Measurements from ENCODE around the gene ZBTB46. TPM values are rescaled to one million over a fixed set of nuclear protein-coding genes. Genes with fewer than 3 reads are reported as not detected.

Gene ZBTB46
- total and polyA plus RNA-seq, 10 of the 15 experiments (the other 5 are each of a cell fraction or from before 2014, with no cell fraction given): 0.15 to 0.92 (median 0.34) TPM

DNA sequence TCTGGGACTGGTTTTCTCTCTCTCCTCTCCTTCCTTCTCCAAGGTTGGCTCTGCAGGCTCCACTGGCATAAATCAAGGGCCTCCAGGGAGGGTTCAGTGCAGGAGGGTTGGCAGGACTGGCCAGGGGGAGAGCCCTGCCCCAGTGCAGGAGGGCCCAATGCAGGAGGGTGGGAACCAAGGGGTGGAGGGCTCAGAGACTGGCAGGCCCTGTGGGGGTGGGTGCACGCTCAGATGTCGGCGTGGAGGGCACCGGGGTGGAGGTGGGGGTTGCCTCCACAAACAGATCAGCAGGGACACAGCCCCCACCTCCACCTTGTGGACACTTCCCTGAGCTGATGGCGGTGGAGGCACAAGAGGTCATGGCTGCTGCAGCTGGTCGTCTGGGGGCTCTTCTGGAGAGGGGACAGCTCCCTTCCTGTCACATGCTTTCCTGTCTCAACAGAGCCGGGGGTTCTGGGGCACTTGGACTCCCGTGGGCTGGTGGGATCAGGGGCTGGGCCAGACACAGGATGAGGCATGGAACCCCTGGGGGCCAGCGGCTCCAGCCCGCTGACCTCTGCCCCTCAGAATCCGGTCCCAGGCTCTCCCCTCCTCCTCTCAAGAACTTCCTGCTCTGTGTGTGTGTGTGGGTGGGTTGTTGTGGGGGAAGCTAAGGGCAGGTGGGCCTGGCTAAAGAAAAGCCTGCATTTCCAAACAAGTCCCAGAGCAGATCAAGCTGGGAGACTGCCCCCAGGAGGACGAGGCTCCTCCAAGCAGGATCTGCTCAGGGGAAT is 27.5 kb upstream of the ZBTB46 start (continued):
- no peak for TF ChIP-seq SUPT20H (IDR thresholded peaks at IDR 0.05; ENCODE audit: borderline replicate concordance, control insufficient read depth, low read depth, low read length)
- TF ChIP-seq CHD2 (IDR thresholded peaks at IDR 0.05; ENCODE audit: borderline replicate concordance, low read depth, low read length): 0 out of 2 replicates have a peak, but pooled peaks have one; percentile 46
- peak; percentile 9; the same call in 1 of the 2 replicates for TF ChIP-seq ZBED1 (IDR thresholded peaks at IDR 0.05; ENCODE audit: borderline replicate concordance)
- TF ChIP-seq PML (IDR thresholded peaks at IDR 0.05; ENCODE audit: low read length): no peak
- TF ChIP-seq RAD21 (IDR thresholded peaks at IDR 0.05; ENCODE audit: insufficient read depth, low read depth, low read length): no peak
- TF ChIP-seq YY1 (IDR thresholded peaks at IDR 0.05; ENCODE audit: low read depth, low read length): 0 out of 2 replicates have a peak, but pooled peaks have one; percentile 25
- TF ChIP-seq SUZ12 (IDR thresholded peaks at IDR 0.05; ENCODE audit: unreplicated experiment): no peak
- no peak for TF ChIP-seq ESRRA (IDR thresholded peaks at IDR 0.05; ENCODE audit: low read length)
- TF ChIP-seq TCF12 (IDR thresholded peaks at IDR 0.05; ENCODE audit: low read depth, low read length): 0 out of 2 replicates have a peak, but pooled peaks have one; percentile 27

DNA sequence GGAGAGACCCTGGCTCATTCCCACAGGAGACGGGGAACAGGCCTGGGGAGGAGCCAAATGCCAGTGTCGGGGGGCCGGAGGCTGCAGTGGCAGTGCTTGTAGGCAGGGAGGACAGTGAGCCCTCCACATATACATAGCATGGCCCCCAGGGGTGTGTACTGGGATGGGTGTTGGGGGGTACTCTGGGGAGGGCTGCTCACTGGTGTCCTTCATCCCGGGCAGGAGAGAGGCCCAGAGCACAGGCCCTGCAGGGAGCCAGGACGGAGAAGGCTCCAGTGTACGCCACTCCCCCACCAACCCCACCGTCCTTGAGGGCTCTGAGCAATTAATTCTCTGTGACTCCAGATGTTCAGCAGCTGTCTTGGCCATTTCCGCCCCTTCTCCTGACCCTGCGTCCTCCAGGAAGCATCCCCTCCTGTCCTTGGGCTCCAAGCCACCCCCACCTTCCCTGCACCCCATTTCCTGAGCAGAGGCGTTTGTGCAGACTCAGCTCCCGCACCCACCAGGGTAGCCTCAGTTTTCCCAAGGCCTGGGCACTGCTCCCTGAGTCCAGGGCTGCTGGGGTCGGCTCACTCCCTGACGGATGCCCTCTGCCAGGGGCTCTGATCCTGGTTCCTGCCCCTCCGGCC is 26.8 kb upstream of the ZBTB46 start:
- Histone ChIP-seq H3K27ac (ENCODE audit: control insufficient read depth, insufficient read depth) (no peak overlapping the region), H3K4me1 (ENCODE audit: control insufficient read depth, insufficient read depth, low read length) (peaks cover 34% of the 10 kb centered on the region), H3K4me3 (no peak overlapping the region), H3K4me2 (ENCODE audit: control insufficient read depth, insufficient read depth) (no peak overlapping the region), H3K9ac (ENCODE audit: control insufficient read depth, insufficient read depth, low read length) (no peak overlapping the region), H3K9me3 (replicated peaks; ENCODE audit: control insufficient read depth, insufficient read depth, low read length) (no peaks in the 10 kb centered on the region), H2AFZ (ENCODE audit: control insufficient read depth, low read depth, low read length) (no peak overlapping the region), H3K79me2 (ENCODE audit: control insufficient read depth, insufficient read depth, low read length) (no peaks in the 10 kb centered on the region), H4K20me1 (ENCODE audit: control insufficient read depth, insufficient read depth) (no peaks in the 10 kb centered on the region), H3K27me3 (replicated peaks in 1 of 2; ENCODE audit: control insufficient read depth in 2 of 2, insufficient read depth in 2 of 2, low read length in 1 of 2) (no peaks in the 10 kb centered on the region), H3K36me3 (ENCODE audit: control insufficient read depth in 2 of 2, insufficient read depth in 2 of 2, low read length in 1 of 2) (peaks cover 0 to 4% of the 10 kb centered on the region in 2 experiments; a peak in 3 of 4 replicates)
- CTCF ChIA-PET: interaction anchor here (1.3 to 1.7 kb wide), 2 partner anchors 72 to 151 kb away, joined by 6 to 7 read pairs; partner anchors contain the start of genes ARFRP1 and ZGPAT
- ATAC-seq: no peak
- FAIRE-seq: no peak
- RAD21 ChIA-PET (ENCODE audit: unreplicated experiment): interaction anchor here (0.5 to 1.4 kb wide), 4 partner anchors 10 to 151 kb away, joined by 4 to 8 read pairs (median 5); partner anchors contain the start of genes ARFRP1 and ZGPAT
- intact Hi-C loops (cut with micrococcal nuclease; ENCODE audit: unreplicated experiment): no loop called here
- no TSS peak for BruUV-seq (replicated peaks)
- DNase-seq (ENCODE audit: low read depth, low spot score): no peak
- WGBS (ENCODE audit: insufficient coverage, insufficient replicate concordance, low lambda C conversion rate, missing lambda C conversion rate): 55% methylated on average over 14 of the region's 14 CpGs
- in situ Hi-C loops (cut with MboI): loop anchor here (5.0 kb wide), 1 partner anchor 151 kb away; the partner anchor contains the start of genes ARFRP1 and ZGPAT
- POLR2A ChIA-PET: interaction anchor here (1.0 kb wide), 1 partner anchor 72 kb away, joined by 5 read pairs; no protein-coding TSS in a partner anchor
- TF ChIP-seq POLR2AphosphoS5 (IDR thresholded peaks at IDR 0.05; ENCODE audit: low read length) (no peak), STAT1 (conservative IDR thresholded peaks at IDR 0.05) (no peak), MTA3 (IDR thresholded peaks at IDR 0.05; ENCODE audit: borderline replicate concordance, low read length) (0 out of 2 replicates have a peak, but pooled peaks have one; percentile 18), HDAC2 (IDR thresholded peaks at IDR 0.05) (no peak), POLR2A (IDR thresholded peaks at IDR 0.05; ENCODE audit: low read depth, low read length) (no peak)
- TF ChIP-seq, protein P1, sequence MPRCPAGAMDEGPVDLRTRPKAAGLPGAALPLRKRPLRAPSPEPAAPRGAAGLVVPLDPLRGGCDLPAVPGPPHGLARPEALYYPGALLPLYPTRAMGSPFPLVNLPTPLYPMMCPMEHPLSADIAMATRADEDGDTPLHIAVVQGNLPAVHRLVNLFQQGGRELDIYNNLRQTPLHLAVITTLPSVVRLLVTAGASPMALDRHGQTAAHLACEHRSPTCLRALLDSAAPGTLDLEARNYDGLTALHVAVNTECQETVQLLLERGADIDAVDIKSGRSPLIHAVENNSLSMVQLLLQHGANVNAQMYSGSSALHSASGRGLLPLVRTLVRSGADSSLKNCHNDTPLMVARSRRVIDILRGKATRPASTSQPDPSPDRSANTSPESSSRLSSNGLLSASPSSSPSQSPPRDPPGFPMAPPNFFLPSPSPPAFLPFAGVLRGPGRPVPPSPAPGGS (IDR thresholded peaks at IDR 0.05; ENCODE audit: borderline replicate concordance, insufficient read depth, low read depth, low read length, poor library complexity, severe bottlenecking): no peak
- SMC1A ChIA-PET (ENCODE audit: uncharacterized antibody, unreplicated experiment): interaction anchor here (1.1 to 2.0 kb wide), 2 partner anchors 12 to 72 kb away, joined by 3 to 7 read pairs; no protein-coding TSS in a partner anchor

Data from GM12878 (cell line).